ENCODE results near the gene RSPO3.

Gene RSPO3

GRCh38 chr6:127164036-127164435 lies 45.6 kb downstream of the RSPO3 start:
- DNase-seq = no peak

GRCh38 chr6:127164565-127164964 lies 46.1 kb downstream of the RSPO3 start:
- no peak for DNase-seq

- DNase-seq = no peak
These were observed 54.9 kb downstream of the RSPO3 start for GRCh38 chr6:127173156-127173940.

- no peak for DNase-seq
These were observed 57.7 kb downstream of the RSPO3 start for GRCh38 chr6:127176146-127176545.

- no peak for DNase-seq
These were observed 58.8 kb downstream of the RSPO3 start for GRCh38 chr6:127177030-127177922.

GRCh38 chr6:127177923-127178231 lies 59.4 kb downstream of the RSPO3 start:
- DNase-seq = no peak

- DNase-seq = no peak
These were observed 60.3 kb downstream of the RSPO3 start for GRCh38 chr6:127178746-127179145.

- DNase-seq = no peak
These were observed 62.0 kb downstream of the RSPO3 start for GRCh38 chr6:127180426-127180825.

GRCh38 chr6:127182501-127182900 lies 64.0 kb downstream of the RSPO3 start:
- no peak for DNase-seq

GRCh38 chr6:127185437-127185995 lies 67.0 kb downstream of the RSPO3 start:
- DNase-seq = no peak

GRCh38 chr6:127186889-127187288 lies 68.4 kb downstream of the RSPO3 start:
- peak; percentile 10 for DNase-seq

GRCh38 chr6:127188744-127189143 lies 70.3 kb downstream of the RSPO3 start:
- DNase-seq = no peak

- peak; percentile 9 for DNase-seq
These were observed 72.1 kb downstream of the RSPO3 start for GRCh38 chr6:127190552-127190951.

GRCh38 chr6:127191716-127192115 lies 73.2 kb downstream of the RSPO3 start:
- no peak for DNase-seq

- DNase-seq = no peak
These were observed 74.6 kb downstream of the RSPO3 start for GRCh38 chr6:127192911-127193541.

GRCh38 chr6:127195833-127196232 lies 77.4 kb downstream of the RSPO3 start:
- DNase-seq = no peak

- no peak for DNase-seq
These were observed 80.1 kb downstream of the RSPO3 start for GRCh38 chr6:127198549-127198948.

- no peak for DNase-seq
These were observed 81.0 kb downstream of the RSPO3 start for GRCh38 chr6:127199470-127199869.

- no peak for DNase-seq
These were observed 81.6 kb downstream of the RSPO3 start for GRCh38 chr6:127200114-127200513.

- no peak for DNase-seq
These were observed 82.8 kb downstream of the RSPO3 start for GRCh38 chr6:127201321-127201720.

GRCh38 chr6:127202676-127203075 lies 84.2 kb downstream of the RSPO3 start:
- DNase-seq = no peak

GRCh38 chr6:127204281-127204680 lies 85.8 kb downstream of the RSPO3 start:
- DNase-seq = no peak

GRCh38 chr6:127205036-127205435 lies 86.6 kb downstream of the RSPO3 start:
- no peak for DNase-seq

All from NCI-H2171 (cell line).